NCI-H526 treated with DMSO at 0.1 percent for 48 hours (cell line): ENCODE measurements around the gene STMND1.

Experiments used
- DNase-seq: peaks from one replicate; lab custom pipeline; 2025; lab: John Stamatoyannopoulos, UW

STMND1 gene

DNA sequence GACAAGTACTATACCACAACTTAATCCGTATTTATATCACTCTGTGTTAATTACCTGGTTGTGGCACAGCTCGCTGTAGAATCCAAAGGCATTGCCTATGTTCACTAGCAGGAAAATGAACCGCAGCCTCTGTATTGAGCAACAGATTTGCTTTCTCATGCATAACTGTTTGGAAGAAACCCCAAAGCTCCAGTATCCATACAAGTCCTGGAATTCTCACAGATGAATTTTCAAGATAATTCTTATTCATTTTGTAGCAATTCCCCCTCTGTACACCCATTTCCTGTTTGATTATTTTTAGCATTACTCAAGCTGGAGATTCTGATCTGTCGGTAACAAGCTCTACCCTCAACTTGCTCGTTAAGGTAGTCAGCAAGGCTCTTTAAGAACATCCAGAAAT lies 63.5 kb downstream of the STMND1 start:
- DNase-seq: no peak

DNA sequence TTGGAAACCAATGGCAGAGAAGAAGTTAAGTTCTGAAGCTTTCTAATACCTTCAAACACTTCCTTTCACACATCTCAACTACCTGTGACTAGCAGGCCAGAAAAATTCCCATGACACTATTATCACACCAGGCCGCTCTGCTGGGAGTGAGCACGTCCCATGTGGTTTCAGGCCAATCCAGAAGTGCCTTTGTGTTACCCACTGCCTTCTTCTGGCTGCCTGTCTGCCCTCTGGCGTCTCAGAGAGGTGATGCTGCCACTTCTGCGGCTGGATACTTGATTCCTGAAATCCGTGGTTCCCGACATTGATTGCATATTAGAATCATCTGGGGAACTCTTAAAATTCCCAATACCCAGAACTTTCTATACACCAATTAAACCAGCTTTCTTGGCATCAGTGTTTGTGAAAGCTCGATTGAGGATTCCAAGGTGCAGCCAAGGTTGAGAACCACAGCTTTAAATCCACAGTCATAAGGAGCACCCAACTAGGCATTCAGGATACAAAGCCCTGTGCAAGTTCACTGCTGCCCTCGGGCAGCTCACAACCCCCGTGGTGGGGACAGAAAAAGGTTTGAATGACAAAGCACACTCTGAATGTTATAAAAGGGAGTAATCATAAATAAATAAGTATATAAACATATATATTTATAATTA lies 65.6 kb downstream of the STMND1 start:
- peak; percentile 53 for DNase-seq

DNA sequence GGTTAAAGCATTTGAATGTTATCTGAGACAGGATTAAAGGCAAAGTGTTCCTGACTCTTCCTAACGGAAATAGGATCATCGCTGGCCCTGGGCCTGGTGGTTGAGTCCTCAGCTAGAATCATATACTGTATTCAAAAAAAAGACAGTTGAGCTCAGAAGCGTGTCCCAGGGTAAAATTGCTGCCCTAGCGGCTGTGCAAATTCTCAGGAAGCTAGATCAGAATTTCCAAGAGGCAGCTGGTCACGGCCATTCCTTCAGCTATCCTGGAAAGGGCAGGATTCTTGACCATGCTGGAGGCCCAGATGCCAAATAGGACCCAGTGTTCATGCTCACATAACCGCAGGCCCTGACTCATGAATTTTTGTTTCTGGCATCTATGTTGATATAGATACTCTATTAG lies 67.4 kb downstream of the STMND1 start:
- no peak for DNase-seq

GRCh38 chr6:17169711-17170110 lies 67.9 kb downstream of the STMND1 start:
- DNase-seq: no peak

GRCh38 chr6:17172836-17173470 lies 71.1 kb downstream of the STMND1 start:
- peak; percentile 52 for DNase-seq

- DNase-seq: no peak
These were observed 76.5 kb downstream of the STMND1 start for GRCh38 chr6:17178326-17178725.

- no peak for DNase-seq
These were observed 77.1 kb downstream of the STMND1 start for GRCh38 chr6:17178754-17179529.

DNA sequence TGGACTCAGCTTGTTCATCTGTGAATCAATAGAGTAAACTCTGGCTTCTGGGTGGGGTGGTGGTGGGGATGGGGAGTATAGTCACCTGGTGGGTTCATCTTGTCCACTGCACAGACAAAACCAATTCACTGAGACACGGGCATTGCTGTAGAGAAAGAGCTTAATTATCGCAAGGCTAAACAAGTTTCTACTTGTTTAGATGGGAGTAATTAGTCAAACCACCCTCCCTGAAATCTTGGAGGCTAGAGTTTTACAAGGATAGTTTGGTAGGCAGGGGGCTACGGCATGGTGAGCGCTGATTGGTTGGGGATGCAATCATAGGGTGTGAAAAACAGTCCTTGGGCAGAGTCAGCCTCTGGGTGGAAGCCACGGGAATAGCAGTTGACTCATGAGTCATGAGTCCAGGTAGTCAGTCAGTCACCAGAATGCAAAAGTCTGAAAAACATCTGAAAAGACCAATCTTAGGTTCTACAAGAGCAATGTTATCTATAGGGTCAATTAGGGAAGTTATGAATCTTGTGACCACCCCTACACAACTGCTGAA lies 77.8 kb downstream of the STMND1 start:
- DNase-seq: no peak
